Activated T-cell treated with anti-CD3 and anti-CD28 coated beads, Interleukin-2, amount 50 U/mL, for 1 hour (primary cell): ENCODE measurements around the gene TTC24.
"Not testable (repeated sequence)": the region's sequence is repeated elsewhere in the genome, so short reads cannot be mapped to it uniquely, and the experiment has no call there.

Experiments
- DNase-seq: peaks from one replicate; pipeline ENCODE4 v3.0.0-alpha.2; 2020

The TTC24 gene

DNA sequence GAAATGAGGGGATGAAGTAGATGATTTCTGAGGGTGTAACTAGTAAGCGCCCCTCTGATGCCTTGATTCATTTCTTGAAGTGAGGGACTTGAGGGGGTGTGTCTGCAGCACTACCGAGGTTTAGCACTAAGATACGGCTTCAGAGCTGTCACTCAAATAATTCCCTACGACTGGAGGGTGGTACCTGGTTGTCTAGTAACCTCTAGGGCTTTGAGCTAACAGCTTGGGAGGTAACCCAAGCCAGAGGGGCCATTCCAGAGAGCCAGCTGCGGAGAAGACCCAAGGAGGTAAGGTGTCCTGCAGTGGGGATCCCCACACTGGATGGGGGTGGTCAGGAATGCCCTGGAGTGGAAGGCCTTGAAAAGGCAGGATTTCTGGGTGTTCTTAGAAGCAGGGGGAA, at the start of gene TTC24:
Gene TTC24 (plus strand): TSS at position 252 of the 400 bp plus-strand sequence. CDS start 1,642 bp downstream, outside the sequence.
- no peak for DNase-seq

DNA sequence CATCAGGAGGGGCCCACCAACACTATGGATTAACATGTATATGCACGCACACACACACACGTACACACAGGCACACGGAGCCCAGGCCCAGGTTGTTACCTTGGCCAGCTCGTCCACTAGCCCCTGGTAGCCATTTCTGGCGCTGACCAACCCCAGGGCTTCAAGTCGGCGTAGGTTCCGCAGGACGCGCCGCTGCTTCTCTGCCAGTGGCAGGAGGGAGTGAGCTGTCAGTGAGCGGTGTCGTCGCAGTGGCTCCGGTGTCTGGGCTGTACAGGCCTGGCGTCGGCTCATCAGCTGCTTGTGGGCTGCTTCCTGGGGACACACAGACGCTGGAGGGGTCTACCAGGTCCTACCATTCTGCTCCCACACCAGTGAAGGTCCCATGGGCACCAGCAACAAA, 49.5 kb upstream of the TTC24 start:
- DNase-seq = no peak

GRCh38 chr1:156532374-156532773, 47.1 kb upstream of the TTC24 start:
- no peak for DNase-seq

- no peak for DNase-seq
Measured at GRCh38 chr1:156533568-156534220, 45.8 kb upstream of the TTC24 start.

DNA sequence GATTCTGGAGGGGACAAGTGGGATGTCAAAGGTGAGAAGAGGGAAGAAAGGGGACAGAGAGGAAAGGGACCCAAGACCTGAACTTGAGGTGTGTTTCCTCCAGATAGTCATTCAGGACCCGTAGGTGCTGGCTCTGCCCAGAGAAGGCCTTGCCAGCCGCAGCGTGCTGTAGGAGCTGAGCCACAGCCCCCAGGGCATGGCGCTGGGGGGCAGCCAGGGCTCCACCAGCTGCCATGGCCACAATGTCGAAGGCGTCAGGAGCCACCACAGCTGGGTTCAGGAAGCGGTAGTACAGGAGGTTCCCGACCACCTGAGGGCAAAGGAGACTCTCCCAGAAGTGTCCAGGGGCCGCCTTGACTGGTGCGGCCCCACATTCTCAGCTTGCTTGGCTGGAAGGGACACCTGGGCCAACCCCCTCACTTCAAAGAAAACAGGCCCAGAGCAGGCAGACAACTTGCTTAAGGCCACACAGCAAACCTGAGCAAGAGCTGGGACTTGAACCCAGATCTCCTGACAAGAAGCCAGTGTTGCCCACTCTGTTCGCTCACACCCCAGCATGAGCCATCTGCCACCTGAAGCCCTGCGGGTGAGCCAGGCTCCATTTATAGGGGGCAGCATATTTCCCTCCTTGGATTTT, 45.0 kb upstream of the TTC24 start:
- DNase-seq = no peak

GRCh38 chr1:156537027-156537426, 42.5 kb upstream of the TTC24 start:
- DNase-seq = no peak

- DNase-seq = no peak
Measured at GRCh38 chr1:156538711-156539440, 40.6 kb upstream of the TTC24 start.

DNA sequence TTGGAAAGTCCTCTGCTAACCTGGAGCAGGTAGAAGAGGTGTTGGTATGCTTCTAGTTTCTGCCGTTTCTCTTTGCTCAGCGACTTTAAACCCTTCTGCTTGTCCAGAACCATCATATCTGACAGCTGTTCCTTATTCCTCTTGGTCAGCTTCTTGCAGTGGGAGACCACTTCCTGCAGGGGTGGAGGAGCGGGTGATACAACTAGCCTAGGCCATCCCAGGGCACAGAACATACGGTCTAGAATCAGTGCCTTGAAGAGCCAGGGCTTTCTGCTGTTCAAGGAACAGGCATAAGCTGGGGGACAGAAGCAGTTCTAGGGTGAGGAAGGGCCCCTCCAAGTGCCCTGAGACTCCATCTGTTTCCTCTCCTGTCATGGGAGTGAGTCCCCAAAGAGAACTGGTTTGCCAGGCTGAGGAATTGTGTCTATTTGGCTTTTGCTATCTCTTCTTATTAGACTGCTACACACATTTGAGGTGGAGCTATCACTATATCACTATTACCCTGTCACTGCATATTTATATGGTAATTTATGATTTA, 39.6 kb upstream of the TTC24 start:
- DNase-seq = no peak

DNA sequence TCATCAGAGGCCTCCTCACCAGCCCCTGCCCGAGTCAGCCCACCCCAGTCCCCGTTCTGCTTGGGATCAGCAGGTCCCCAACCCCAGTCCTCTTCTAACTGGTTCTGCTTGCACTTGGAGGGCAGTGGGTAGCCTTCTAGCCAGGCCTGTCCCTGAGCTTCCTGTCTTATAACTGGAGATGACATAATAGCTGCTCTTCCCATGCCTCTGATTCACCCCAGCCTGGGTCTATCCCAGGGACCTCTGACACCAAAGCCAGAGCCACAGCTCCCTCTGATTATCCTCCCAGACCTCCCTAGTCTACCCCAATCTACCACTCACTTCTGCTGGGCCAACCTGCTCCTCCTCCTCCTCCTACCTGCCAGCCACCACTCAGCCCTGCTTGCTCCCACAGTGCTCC, 38.6 kb upstream of the TTC24 start:
- no peak for DNase-seq

DNA sequence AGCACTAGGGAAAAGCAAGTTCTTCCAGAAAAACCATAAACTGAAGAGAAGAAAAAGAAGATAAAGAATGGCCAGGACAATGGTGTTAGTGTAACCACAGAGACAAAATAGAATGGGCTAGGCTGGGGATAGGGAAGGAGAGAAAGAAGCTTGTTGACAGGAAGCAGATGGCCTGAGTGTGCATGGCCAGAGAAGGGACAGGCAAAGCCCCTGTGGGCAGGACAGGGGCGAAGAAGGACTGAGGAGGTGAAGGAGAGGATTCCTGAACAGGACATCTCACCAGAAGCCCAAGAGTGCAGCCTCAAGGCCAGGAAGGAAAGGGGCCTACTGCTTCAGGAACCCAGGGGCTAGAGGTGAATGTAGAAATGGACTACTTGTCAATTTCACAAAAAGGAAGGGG, 36.5 kb upstream of the TTC24 start:
- DNase-seq = no peak

DNA sequence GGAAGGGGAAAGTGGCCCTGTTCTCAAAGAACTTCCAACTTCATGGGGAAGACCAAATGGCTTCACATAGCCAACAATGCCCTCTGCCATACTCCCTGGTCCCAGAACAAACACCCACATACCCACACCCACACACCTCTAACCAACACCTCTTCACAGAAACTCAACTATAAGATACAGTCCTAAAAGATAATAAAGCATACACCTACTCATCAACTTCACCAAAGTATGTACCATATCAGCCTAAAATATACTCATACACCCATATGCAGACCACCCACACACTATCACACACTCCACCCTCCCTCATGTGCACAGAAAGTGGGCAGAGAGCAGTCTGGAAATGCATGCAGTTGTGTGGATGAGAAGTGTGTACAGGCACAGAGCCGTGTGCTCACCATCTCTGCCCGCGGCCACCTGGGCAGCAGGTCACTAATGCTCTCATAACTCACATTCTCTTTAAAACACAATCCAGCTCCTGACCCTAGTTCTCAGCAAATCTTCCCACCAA, 34.9 kb upstream of the TTC24 start:
- DNase-seq = no peak

- no peak for DNase-seq
Measured at GRCh38 chr1:156546267-156546666, 33.3 kb upstream of the TTC24 start.

DNA sequence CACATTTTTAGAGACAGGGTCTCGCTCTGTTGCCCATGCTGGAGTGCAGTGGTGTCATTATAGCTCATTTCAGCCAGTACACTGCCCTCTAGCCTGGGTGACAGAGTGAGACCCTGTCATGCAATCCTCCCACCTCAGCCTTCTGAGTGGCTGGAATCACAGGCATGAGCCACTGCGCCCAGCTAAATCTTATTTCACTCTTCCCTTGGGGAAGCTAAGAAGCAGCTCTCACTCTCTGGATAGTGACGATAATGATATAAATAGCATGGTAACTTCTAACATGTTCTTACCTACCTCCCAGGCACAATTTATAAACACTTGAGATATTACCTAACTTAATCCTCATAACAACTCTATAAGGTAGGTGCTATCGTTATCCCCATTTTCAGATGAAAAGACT, 32.1 kb upstream of the TTC24 start:
- DNase-seq = no peak

GRCh38 chr1:156547982-156548381, 31.5 kb upstream of the TTC24 start:
- DNase-seq = no peak

GRCh38 chr1:156549390-156549789, 30.1 kb upstream of the TTC24 start:
- DNase-seq = no peak

DNA sequence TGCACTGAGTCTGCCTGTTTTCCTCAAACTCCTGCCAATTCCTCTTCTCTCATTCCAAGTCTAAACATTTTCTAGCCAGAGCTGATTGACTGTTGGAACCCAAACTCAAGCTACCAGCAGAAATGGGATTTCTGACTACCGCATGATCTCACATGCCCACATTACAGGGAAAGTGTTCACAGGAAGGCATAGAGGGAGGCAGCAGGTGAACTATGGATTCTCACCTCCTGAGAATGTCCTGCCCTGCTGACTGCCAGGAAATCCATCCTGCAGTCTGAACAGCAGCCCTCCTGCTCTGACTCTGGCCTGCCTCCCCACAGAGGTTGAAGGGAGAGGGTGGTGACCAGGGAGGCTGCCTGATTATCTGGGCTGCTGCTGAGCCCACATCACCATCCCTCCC, 29.7 kb upstream of the TTC24 start:
- DNase-seq = no peak

- DNase-seq = no peak
Measured at GRCh38 chr1:156550346-156550745, 29.2 kb upstream of the TTC24 start.

GRCh38 chr1:156551066-156551643, 28.4 kb upstream of the TTC24 start:
- DNase-seq = no peak

DNA sequence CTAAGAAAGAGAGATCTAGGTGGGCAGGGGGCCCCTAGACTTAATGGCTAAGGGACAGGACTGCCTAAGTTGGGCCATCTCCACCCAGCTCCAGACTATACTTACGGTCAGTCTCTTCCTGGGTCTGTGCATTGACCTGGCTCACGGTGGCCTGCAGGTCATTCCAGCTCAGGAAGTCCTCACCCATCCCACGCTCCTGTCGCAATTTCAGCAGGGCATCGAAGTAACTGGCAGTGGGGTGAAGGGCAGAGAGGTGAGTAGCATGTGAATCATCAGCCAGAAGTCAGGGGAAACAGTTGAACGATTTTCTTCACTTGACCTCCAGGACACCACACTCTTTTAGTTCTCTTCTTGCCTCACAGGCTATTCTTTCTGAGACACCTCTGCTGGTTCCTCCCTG, 27.7 kb upstream of the TTC24 start:
- DNase-seq = no peak

- DNase-seq = no peak
Measured at GRCh38 chr1:156552518-156552917, 27.0 kb upstream of the TTC24 start.

- DNase-seq = not testable (repeated sequence)
Measured at GRCh38 chr1:156552937-156553336, 26.6 kb upstream of the TTC24 start.

DNA sequence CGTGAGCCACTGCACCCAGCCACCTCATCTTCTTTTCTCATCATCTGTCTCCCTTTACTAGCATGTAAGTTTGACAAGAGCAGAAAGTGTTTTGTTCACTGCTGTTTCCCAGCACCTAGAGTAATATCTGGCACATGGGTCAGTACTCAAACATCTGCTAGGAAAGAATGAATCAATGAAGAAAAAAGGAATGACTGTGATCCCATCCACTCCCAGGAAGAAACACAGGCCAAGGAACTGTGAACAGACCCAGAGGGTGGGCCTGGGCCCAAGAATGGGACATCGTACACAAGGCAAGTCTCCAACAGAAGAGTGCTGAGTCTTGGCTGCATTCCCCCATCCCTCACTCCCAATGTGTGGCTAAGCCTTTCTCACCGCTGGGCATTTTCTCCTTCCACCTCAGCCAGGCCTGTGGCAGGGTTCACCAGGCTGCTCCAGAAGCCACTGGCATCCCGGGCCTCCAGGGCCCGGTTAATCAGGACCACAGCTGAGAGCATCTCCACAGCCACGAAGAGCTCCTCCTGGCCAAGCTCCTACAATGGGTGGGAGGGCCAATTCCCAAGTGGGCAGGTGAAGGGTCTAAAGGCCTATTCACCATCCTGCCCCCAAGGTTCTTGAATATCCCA, 25.6 kb upstream of the TTC24 start:
- no peak for DNase-seq

- no peak for DNase-seq
Measured at GRCh38 chr1:156554971-156555370, 24.6 kb upstream of the TTC24 start.
